ENCODE measurements around the gene FKRP.
"Not testable (repeated sequence)": the region's sequence is repeated elsewhere in the genome, so short reads cannot be mapped to it uniquely, and the experiment has no call there.

The FKRP gene

GRCh38 chr19:46753420-46754155 is 7.7 kb downstream of the FKRP start:
- no peak overlapping the region for H3K4me3 ChIP-seq
- no peak overlapping the region for H3K27ac ChIP-seq

GRCh38 chr19:46755077-46755852 is 9.4 kb downstream of the FKRP start:
- Histone ChIP-seq H3K27ac (peak overlapping the region in 3 of 21 experiments; percentile 3 to 30 (median 21)), H3K4me3 (no peak overlapping the region)

GRCh38 chr19:46755853-46756543 is 10.1 kb downstream of the FKRP start:
- no peak overlapping the region for H3K4me3 ChIP-seq
- peak overlapping the region in 1 of 21 experiments; percentile 3 for H3K27ac ChIP-seq

- no peak overlapping the region for H3K4me3 ChIP-seq
- H3K27ac ChIP-seq = no peak overlapping the region
Measured at GRCh38 chr19:46756544-46756888, 10.7 kb downstream of the FKRP start.

- Histone ChIP-seq H3K4me3 (no peak overlapping the region), H3K27ac (peak overlapping the region in 10 of 21 experiments; percentile 16 to 78 (median 42))
Measured at GRCh38 chr19:46759206-46759605, 13.3 kb downstream of the FKRP start.

GRCh38 chr19:46759817-46760333 is 14.0 kb downstream of the FKRP start:
- H3K27ac ChIP-seq = peak overlapping the region in 14 of 21 experiments; percentile 14 to 78 (median 42)
- H3K4me3 ChIP-seq = no peak overlapping the region

- Histone ChIP-seq H3K27ac (peak overlapping the region in 13 of 21 experiments; percentile 18 to 78 (median 54)), H3K4me3 (no peak overlapping the region)
Measured at GRCh38 chr19:46760363-46760762, 14.5 kb downstream of the FKRP start.

GRCh38 chr19:46760897-46761296 is 15.0 kb downstream of the FKRP start:
- peak overlapping the region in 13 of 21 experiments; percentile 2 to 78 (median 54) for H3K27ac ChIP-seq
- not testable (repeated sequence) for H3K4me3 ChIP-seq

- H3K4me3 ChIP-seq = no peak overlapping the region
- H3K27ac ChIP-seq = peak overlapping the region in 14 of 21 experiments; percentile 2 to 78 (median 54)
Measured at GRCh38 chr19:46761418-46761831, 15.6 kb downstream of the FKRP start.

- peak overlapping the region in 15 of 21 experiments; percentile 4 to 78 (median 54) for H3K27ac ChIP-seq
- H3K4me3 ChIP-seq = no peak overlapping the region
Measured at GRCh38 chr19:46762245-46762890, 16.5 kb downstream of the FKRP start.

GRCh38 chr19:46764817-46765291 is 19.0 kb downstream of the FKRP start:
- Histone ChIP-seq H3K27ac (peak overlapping the region in 12 of 21 experiments; percentile 23 to 77 (median 50)), H3K4me3 (no peak overlapping the region)

GRCh38 chr19:46766569-46767317 is 20.9 kb downstream of the FKRP start:
- no peak overlapping the region for H3K4me3 ChIP-seq
- H3K27ac ChIP-seq = no peak overlapping the region

- H3K27ac ChIP-seq, H3K4me3 ChIP-seq: not testable (repeated sequence)
Measured at GRCh38 chr19:46768746-46769145, 22.9 kb downstream of the FKRP start.

- H3K27ac ChIP-seq = no peak overlapping the region
- H3K4me3 ChIP-seq = no peak overlapping the region
Measured at GRCh38 chr19:46772170-46773017, 26.5 kb downstream of the FKRP start.

- Histone ChIP-seq H3K4me3 (no peak overlapping the region), H3K27ac (no peak overlapping the region)
Measured at GRCh38 chr19:46773018-46773399, 27.2 kb downstream of the FKRP start.

GRCh38 chr19:46775642-46776258 is 29.9 kb downstream of the FKRP start:
- no peak overlapping the region for H3K27ac ChIP-seq

More at GRCh38 chr19:46775642-46776258, 29.9 kb downstream of the FKRP start:
- no peak overlapping the region for H3K4me3 ChIP-seq
